HepG2 (cell line): Measurements from ENCODE around the gene POP7. TPM values are rescaled to one million over a fixed set of nuclear protein-coding genes. Genes with fewer than 3 reads are reported as not detected.
A peak's percentile ranks its signal among the peaks of the same experiment; 100 is the strongest.

Experiments
- GATAD1 ChIP-seq: IDR thresholded peaks from 2 replicates; pipeline ENCODE4 v1.6.1; 2016; ENCODE audit warnings: missing genetic modification reagents, missing compliant biosample characterization
- KLF6 ChIP-seq: IDR thresholded peaks from 2 replicates; pipeline ENCODE4 v1.8.0; 2016; ENCODE audit warnings: missing biosample characterization, missing genetic modification reagents
- NFIB ChIP-seq: sonication (generic); formaldehyde crosslinking; IDR thresholded peaks from 2 replicates; pipeline ENCODE4 v1.9.0; 2021; ENCODE audit warnings: missing genetic modification reagents, mild to moderate bottlenecking, borderline replicate concordance
- RARG ChIP-seq: sonication (generic); formaldehyde crosslinking; IDR thresholded peaks from 2 replicates; pipeline ENCODE4 v1.4.0; 2020; ENCODE audit warnings: low read depth, mild to moderate bottlenecking, missing genetic modification reagents
- SP140L ChIP-seq: sonication (generic); formaldehyde crosslinking; IDR thresholded peaks from 2 replicates; pipeline ENCODE4 v1.4.0; 2020; ENCODE audit warnings: missing genetic modification reagents, borderline replicate concordance
- ZNF251 ChIP-seq: sonication (generic); formaldehyde crosslinking; IDR thresholded peaks from 2 replicates; pipeline ENCODE4 v1.9.0; 2021; ENCODE audit warnings: mild to moderate bottlenecking, missing genetic modification reagents
- ZNF841 ChIP-seq: sonication (generic); formaldehyde crosslinking; IDR thresholded peaks from 2 replicates; pipeline ENCODE4 v1.8.1; 2023; ENCODE audit warnings: missing genetic modification reagents, borderline replicate concordance
- ZSCAN29 ChIP-seq: sonication (generic); formaldehyde crosslinking; conservative IDR thresholded peaks from 2 replicates; pipeline ENCODE4 v1.4.0; 2020; ENCODE audit warnings: mild to moderate bottlenecking, missing genetic modification reagents
- polyA plus RNA-seq, 8 experiments: library from polyadenylated mRNA; depleted of rRNA in 3 of 8; stranded (reverse) in 7 of 8; unstranded in 1 of 8; fragments of >200 nt; fragmentation: Illumina TruSeq in 4 of 8; extraction: Trizol in 4 of 8; gene quantifications; 2 replicates each; pipeline versions ENCODE4 v1.2.1 to v1.2.3, GENCODE V29; 2011 to 2016; ENCODE audit warnings: low read depth in 4 of 8, missing spikeins in 1 of 8, mixed read lengths in 1 of 8; ENCODE audit not compliant: insufficient read depth in 1 of 8
- total RNA-seq, 5 experiments: library from RNA; depleted of rRNA; stranded (reverse); fragments of >200 nt; fragmentation: Illumina TruSeq; extraction: Trizol; gene quantifications; 2 replicates each; pipeline ENCODE4 v1.2.3, GENCODE V29; 2016; ENCODE audit warnings: low read depth in 1 of 5
- TF ChIP-seq, protein P1 (sequence below): sonication (generic); formaldehyde crosslinking; conservative IDR thresholded peaks from 2 replicates; pipeline ENCODE4 v1.4.0; 2020; ENCODE audit warnings: missing genetic modification reagents
- TF ChIP-seq, protein P2 (sequence below): sonication (generic); formaldehyde crosslinking; IDR thresholded peaks from 2 replicates; pipeline ENCODE4 v1.4.0; 2020; ENCODE audit warnings: mild to moderate bottlenecking, missing genetic modification reagents
- TF ChIP-seq, protein P3 (sequence below): sonication (generic); formaldehyde crosslinking; IDR thresholded peaks from 2 replicates; pipeline ENCODE4 v1.4.0; 2020; ENCODE audit warnings: missing genetic modification reagents
- TF ChIP-seq, protein P4 (sequence below): sonication (generic); formaldehyde crosslinking; IDR thresholded peaks from 2 replicates; pipeline ENCODE4 v1.5.0; 2020; ENCODE audit warnings: missing genetic modification reagents, mild to moderate bottlenecking, borderline replicate concordance
- TF ChIP-seq, protein P5 (sequence below): sonication (generic); formaldehyde crosslinking; IDR thresholded peaks from 2 replicates; pipeline ENCODE4 v1.8.0; 2022; ENCODE audit warnings: missing genetic modification reagents, mild to moderate bottlenecking, moderate library complexity, borderline replicate concordance

Gene POP7
- total and polyA plus RNA-seq, 2 of the 13 experiments (the other 11 are each of a cell fraction or from before 2014, with no cell fraction given) = 63.9 to 91.1 TPM

DNA sequence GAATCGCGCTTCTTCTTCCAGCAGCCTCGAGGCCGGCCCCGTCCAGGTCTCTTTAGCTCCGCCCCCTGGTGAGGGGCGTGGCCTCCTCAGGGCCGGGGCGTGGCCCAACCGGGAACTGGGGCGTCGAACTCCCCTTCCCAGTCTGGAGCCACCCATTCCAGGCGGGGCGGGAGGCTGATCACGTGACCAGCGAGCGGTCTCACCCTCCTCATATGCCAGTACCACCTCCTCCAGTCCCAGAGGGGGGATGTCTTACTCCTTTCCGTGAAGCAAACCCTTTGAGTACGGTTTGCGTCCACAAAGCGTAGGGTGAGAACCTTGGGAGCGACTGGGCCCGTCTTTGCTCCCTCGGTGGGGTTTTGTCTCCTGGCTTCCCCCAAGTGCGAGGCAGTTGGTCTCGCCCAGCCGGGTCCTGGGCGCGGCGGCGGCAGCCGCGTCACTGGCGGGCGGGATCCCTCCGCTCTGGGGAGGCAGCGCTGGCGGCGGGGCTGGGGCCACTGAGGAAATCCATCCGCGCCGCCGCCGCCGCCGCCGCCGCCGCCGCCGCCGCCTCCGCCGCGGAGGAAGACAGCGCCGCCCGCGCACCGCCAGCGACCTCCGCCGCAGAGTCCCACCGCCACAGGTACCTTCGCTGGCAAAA is 32.5 kb upstream of the POP7 start, which contains the start of gene GNB2 (continued):
- TF ChIP-seq, protein P1, sequence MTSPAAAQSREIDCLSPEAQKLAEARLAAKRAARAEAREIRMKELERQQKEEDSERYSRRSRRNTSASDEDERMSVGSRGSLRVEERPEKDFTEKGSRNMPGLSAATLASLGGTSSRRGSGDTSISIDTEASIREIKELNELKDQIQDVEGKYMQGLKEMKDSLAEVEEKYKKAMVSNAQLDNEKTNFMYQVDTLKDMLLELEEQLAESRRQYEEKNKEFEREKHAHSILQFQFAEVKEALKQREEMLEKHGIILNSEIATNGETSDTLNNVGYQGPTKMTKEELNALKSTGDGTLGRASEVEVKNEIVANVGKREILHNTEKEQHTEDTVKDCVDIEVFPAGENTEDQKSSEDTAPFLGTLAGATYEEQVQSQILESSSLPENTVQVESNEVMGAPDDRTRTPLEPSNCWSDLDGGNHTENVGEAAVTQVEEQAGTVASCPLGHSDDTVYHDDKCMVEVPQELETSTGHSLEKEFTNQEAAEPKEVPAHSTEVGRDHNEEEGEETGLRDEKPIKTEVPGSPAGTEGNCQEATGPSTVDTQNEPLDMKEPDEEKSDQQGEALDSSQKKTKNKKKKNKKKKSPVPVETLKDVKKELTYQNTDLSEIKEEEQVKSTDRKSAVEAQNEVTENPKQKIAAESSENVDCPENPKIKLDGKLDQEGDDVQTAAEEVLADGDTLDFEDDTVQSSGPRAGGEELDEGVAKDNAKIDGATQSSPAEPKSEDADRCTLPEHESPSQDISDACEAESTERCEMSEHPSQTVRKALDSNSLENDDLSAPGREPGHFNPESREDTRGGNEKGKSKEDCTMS (CRISPR knock-in tag) = no peak
- no peak for TF ChIP-seq NFIB (CRISPR knock-in tag)
- TF ChIP-seq ZNF251 (CRISPR knock-in tag) = no peak
- no peak for TF ChIP-seq RARG (CRISPR knock-in tag)
- TF ChIP-seq, protein P2, sequence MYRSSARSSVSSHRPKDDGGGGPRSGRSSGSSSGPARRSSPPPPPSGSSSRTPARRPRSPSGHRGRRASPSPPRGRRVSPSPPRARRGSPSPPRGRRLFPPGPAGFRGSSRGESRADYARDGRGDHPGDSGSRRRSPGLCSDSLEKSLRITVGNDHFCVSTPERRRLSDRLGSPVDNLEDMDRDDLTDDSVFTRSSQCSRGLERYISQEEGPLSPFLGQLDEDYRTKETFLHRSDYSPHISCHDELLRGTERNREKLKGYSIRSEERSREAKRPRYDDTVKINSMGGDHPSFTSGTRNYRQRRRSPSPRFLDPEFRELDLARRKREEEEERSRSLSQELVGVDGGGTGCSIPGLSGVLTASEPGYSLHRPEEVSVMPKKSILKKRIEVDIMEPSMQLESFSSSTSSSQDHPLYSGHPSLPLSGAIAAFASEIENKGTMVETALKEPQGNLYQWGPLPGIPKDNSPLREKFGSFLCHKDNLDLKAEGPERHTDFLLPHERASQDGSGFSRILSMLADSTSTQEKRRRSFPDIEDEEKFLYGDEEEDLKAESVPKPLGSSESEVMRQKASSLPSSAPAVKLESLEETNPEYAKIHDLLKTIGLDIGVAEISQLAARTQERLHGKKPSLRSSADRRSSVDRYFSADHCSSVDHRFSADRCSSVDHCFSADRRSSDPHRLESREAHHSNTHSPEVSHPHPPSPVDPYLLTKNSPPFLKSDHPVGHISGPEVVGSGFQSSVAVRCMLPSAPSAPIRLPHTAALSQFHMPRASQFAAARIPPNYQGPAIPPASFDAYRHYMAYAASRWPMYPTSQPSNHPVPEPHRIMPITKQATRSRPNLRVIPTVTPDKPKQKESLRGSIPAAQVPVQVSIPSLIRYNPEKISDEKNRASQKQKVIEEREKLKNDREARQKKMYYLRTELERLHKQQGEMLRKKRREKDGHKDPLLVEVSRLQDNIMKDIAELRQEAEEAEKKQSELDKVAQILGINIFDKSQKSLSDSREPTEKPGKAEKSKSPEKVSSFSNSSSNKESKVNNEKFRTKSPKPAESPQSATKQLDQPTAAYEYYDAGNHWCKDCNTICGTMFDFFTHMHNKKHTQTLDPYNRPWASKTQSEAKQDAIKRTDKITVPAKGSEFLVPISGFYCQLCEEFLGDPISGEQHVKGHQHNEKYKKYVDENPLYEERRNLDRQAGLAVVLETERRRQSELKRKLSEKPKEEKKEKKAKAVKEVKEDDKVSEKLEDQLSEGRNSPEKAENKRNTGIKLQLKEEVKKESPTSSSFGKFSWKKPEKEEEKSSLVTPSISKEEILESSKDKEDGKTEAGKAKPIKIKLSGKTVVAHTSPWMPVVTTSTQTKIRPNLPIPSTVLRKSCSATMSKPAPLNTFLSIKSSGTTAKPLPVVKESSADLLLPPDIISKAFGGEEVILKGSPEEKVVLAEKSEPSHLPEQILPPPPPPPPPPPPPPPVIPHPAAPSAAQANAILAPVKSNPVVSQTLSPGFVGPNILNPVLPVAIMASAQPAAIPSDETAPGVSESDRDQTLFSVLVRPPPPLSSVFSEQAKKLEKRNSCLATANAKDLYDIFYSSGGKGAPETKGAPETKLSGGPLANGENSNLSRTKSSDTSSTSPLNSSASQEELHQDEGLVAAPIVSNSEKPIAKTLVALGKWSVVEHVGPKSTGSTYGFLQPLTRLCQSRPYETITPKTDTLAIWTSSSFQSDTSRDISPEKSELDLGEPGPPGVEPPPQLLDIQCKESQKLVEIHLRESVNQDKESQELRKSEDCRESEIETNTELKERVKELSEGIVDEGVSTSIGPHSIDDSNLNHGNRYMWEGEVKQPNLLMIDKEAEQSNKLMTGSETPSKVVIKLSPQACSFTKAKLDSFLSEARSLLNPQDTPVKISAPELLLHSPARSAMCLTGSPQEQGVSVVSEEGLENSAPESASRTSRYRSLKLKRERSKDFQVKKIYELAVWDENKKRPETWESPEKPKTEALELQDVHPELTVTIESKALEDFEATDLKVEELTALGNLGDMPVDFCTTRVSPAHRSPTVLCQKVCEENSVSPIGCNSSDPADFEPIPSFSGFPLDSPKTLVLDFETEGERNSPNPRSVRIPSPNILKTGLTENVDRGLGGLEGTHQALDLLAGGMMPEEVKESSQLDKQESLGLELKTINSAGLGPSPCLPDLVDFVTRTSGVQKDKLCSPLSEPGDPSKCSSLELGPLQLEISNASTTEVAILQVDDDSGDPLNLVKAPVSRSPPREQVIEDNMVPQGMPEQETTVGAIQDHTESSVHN (CRISPR knock-in tag) = no peak
- TF ChIP-seq, protein P3, sequence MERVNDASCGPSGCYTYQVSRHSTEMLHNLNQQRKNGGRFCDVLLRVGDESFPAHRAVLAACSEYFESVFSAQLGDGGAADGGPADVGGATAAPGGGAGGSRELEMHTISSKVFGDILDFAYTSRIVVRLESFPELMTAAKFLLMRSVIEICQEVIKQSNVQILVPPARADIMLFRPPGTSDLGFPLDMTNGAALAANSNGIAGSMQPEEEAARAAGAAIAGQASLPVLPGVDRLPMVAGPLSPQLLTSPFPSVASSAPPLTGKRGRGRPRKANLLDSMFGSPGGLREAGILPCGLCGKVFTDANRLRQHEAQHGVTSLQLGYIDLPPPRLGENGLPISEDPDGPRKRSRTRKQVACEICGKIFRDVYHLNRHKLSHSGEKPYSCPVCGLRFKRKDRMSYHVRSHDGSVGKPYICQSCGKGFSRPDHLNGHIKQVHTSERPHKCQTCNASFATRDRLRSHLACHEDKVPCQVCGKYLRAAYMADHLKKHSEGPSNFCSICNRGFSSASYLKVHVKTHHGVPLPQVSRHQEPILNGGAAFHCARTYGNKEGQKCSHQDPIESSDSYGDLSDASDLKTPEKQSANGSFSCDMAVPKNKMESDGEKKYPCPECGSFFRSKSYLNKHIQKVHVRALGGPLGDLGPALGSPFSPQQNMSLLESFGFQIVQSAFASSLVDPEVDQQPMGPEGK (CRISPR knock-in tag) = peak; percentile 73
- TF ChIP-seq, protein P4, sequence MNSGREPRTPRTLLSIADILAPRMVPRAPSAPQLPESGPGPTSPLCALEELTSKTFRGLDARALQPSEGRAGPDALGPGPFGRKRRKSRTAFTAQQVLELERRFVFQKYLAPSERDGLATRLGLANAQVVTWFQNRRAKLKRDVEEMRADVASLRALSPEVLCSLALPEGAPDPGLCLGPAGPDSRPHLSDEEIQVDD (CRISPR knock-in tag) = no peak
- TF ChIP-seq ZSCAN29 (CRISPR knock-in tag) = 0 out of 2 replicates have a peak, but pooled peaks have one; percentile 52
- TF ChIP-seq SP140L = no peak
- TF ChIP-seq ZNF841 (CRISPR knock-in tag) = no peak
- TF ChIP-seq, protein P5, sequence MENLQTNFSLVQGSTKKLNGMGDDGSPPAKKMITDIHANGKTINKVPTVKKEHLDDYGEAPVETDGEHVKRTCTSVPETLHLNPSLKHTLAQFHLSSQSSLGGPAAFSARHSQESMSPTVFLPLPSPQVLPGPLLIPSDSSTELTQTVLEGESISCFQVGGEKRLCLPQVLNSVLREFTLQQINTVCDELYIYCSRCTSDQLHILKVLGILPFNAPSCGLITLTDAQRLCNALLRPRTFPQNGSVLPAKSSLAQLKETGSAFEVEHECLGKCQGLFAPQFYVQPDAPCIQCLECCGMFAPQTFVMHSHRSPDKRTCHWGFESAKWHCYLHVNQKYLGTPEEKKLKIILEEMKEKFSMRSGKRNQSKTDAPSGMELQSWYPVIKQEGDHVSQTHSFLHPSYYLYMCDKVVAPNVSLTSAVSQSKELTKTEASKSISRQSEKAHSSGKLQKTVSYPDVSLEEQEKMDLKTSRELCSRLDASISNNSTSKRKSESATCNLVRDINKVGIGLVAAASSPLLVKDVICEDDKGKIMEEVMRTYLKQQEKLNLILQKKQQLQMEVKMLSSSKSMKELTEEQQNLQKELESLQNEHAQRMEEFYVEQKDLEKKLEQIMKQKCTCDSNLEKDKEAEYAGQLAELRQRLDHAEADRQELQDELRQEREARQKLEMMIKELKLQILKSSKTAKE = peak; percentile 68; the same call in 1 of the 2 replicates
- peak; percentile 77 for TF ChIP-seq GATAD1 (CRISPR knock-in tag)
- TF ChIP-seq KLF6 (CRISPR knock-in tag) = 0 out of 2 replicates have a peak, but pooled peaks have one; percentile 30
